K562 (cell line): ENCODE results near the gene IFT25. TPM values are rescaled to one million over a fixed set of nuclear protein-coding genes. Genes with fewer than 3 reads are reported as not detected.

ENCODE experiments used
- ATAC-seq: fragments of 200-7000 bp; cut with Tn5 transposase; 3 replicates; pipeline ENCODE4 v1.9.1; 2020; ENCODE audit warnings: moderate library complexity
- BruUV-seq: library from RNA; stranded (reverse); fragments of 400-500 nt; replicated peaks from 2 replicates; lab custom pipeline; 2021; lab: Mats Ljungman, UMichigan
- CTCF ChIA-PET: fragments of 300-600 bp; formaldehyde crosslinking; extraction: SDS; loops from one replicate; lab custom pipeline; 2021; ENCODE audit warnings: low intra/inter-chr PET ratio; lab: Yijun Ruan, JAX
- POLR2A ChIA-PET: fragments of 300-600, 350-650 bp; sonication (Branson Sonifier 250); formaldehyde crosslinking; extraction: SDS; loops from one replicate; lab custom pipeline; 2021; ENCODE audit warnings: antibody characterized with exemption, inconsistent platforms; lab: Yijun Ruan, JAX
- DNase-seq, 4 experiments: peaks; one replicate each; pipeline versions ENCODE4 v3.0.0 to v3.0.0-alpha.2; 2011 to 2018; ENCODE audit warnings: low spot score in 3 of 4, mixed read lengths in 3 of 4; ENCODE audit errors: extremely low read depth in 1 of 4
- FAIRE-seq: peaks from 2 replicates; lab custom pipeline; 2011; peaks lifted over from hg19 to GRCh38; lab: Jason Lieb, UNC
- H2AFZ ChIP-seq: 2 replicates; pipeline ENCODE4 v1.6.0; 2011; ENCODE audit warnings: low read depth, low read length, control low read depth, inconsistent platforms
- H3K27ac ChIP-seq: fragments of 200-600 bp; 3 replicates; pipeline ENCODE4 v1.8.0; 2011; ENCODE audit warnings: low read depth, mild to moderate bottlenecking, control low read depth, inconsistent platforms, low read length, moderate library complexity, mixed read lengths; ENCODE audit errors: extremely low read depth
- H3K27me3 ChIP-seq, 2 experiments: fragments of 300-600 bp in 1 of 2; 2 replicates in 1 of 2; 3 replicates in 1 of 2; pipeline versions ENCODE4 v1.6.0 to v1.8.0; 2011; ENCODE audit warnings: inconsistent platforms in 2 of 2, low read length in 2 of 2, mild to moderate bottlenecking in 1 of 2, mixed read lengths in 1 of 2, moderate library complexity in 1 of 2; ENCODE audit not compliant: control insufficient read depth in 2 of 2, insufficient read depth in 2 of 2
- H3K36me3 ChIP-seq: fragments of 300-600 bp; 3 replicates; pipeline ENCODE4 v1.8.0; 2011; ENCODE audit warnings: mild to moderate bottlenecking, low read length, inconsistent platforms; ENCODE audit not compliant: control insufficient read depth, insufficient read depth
- H3K4me1 ChIP-seq, 2 experiments: fragments of 200-600 bp in 1 of 2; replicated peaks in 1 of 2; 2 replicates in 1 of 2; 3 replicates in 1 of 2; pipeline versions ENCODE4 v1.5.1 to v1.8.0; 2011; ENCODE audit warnings: inconsistent platforms in 2 of 2, low read length in 2 of 2, mild to moderate bottlenecking in 1 of 2, mixed read lengths in 1 of 2, moderate library complexity in 1 of 2; ENCODE audit not compliant: control insufficient read depth in 2 of 2, insufficient read depth in 2 of 2
- H3K4me2 ChIP-seq: 2 replicates; pipeline ENCODE4 v1.6.1; 2011; ENCODE audit warnings: low read length, control low read depth, inconsistent platforms, mixed read lengths; ENCODE audit not compliant: insufficient read depth
- H3K4me3 ChIP-seq: fragments of 200-600 bp; sonication (generic), shearing (Covaris generic); 2 replicates; pipeline ENCODE4 v1.5.1; 2016; ENCODE audit warnings: control low read depth, inconsistent platforms
- H3K79me2 ChIP-seq: fragments of 200-600 bp; 3 replicates; pipeline ENCODE4 v1.8.0; 2011; ENCODE audit warnings: low read length, inconsistent platforms; ENCODE audit not compliant: control insufficient read depth, insufficient read depth
- H3K9ac ChIP-seq, 2 experiments: 2 replicates each; pipeline versions ENCODE4 v1.6.0 to v1.6.1; 2011; ENCODE audit warnings: low read depth in 2 of 2, low read length in 2 of 2, control low read depth in 1 of 2, inconsistent platforms in 1 of 2, mild to moderate bottlenecking in 1 of 2, mixed read lengths in 1 of 2; ENCODE audit not compliant: insufficient read depth in 1 of 2
- H3K9me1 ChIP-seq: one replicate; pipeline ENCODE4 v1.6.0; 2011; ENCODE audit warnings: inconsistent platforms, mild to moderate bottlenecking, low read length, moderate library complexity; ENCODE audit not compliant: control insufficient read depth, insufficient read depth
- H3K9me3 ChIP-seq: replicated peaks from 2 replicates; pipeline ENCODE4 v1.5.1; 2011; ENCODE audit warnings: low read depth, low read length, inconsistent platforms; ENCODE audit not compliant: control insufficient read depth, insufficient read depth
- H4K20me1 ChIP-seq: replicated peaks from 2 replicates; pipeline ENCODE4 v1.6.1; 2011; ENCODE audit warnings: low read length, inconsistent platforms, mixed read lengths; ENCODE audit not compliant: control insufficient read depth, insufficient read depth
- NBN ChIP-seq: fragments of 450-650 bp; IDR thresholded peaks from 2 replicates; pipeline ENCODE4 v1.6.1; 2016; ENCODE audit warnings: low read depth, mild to moderate bottlenecking
- POLR2B ChIP-seq: fragments of 450-650 bp; IDR thresholded peaks from 2 replicates; pipeline ENCODE4 v1.6.1; 2018; ENCODE audit warnings: low read depth; ENCODE audit not compliant: partially characterized antibody
- SMAD2 ChIP-seq: fragments of 150-350 bp; IDR thresholded peaks from 2 replicates; pipeline ENCODE4 v1.6.1; 2014; ENCODE audit warnings: low read depth, mild to moderate bottlenecking, low read length
- WGBS: fragments of 100-300 bp; shearing (Covaris generic); methylation state at CpG from one replicate; pipeline ENCODE4 v1.1.6; 2016; ENCODE audit warnings: low coverage, mixed read lengths; ENCODE audit not compliant: insufficient coverage; ENCODE audit errors: missing lambda C conversion rate; 5-methylcytosine and 5-hydroxymethylcytosine counted together
- in situ Hi-C: fragments of 300-500 bp; cut with MboI; formaldehyde crosslinking; loops from 4 replicates; pipeline ENCODE4 v1.15.0; 2018; ENCODE audit warnings: inconsistent platforms, mixed read lengths
- intact Hi-C: fragments of 100-400 bp; cut with micrococcal nuclease; formaldehyde crosslinking; loops from 2 replicates; pipeline ENCODE4 v1.14.2; 2022
- polyA plus RNA-seq, 8 experiments: library from polyadenylated mRNA; depleted of rRNA in 4 of 8; stranded (reverse) in 5 of 8; unstranded in 3 of 8; fragments of >200 nt; fragmentation: Nextera tagmentation in 2 of 8; fragmentation: Illumina TruSeq in 1 of 8; extraction: Ambion mirVana in 2 of 8; extraction: Trizol in 1 of 8; gene quantifications; 2 replicates each; pipeline versions ENCODE4 v1.2.1 to v1.2.3, GENCODE V29; 2011 to 2014; ENCODE audit warnings: inconsistent platforms in 1 of 8, missing spikeins in 1 of 8
- total RNA-seq, 7 experiments: library from RNA; depleted of rRNA in 6 of 7; stranded (reverse); fragments of >200 nt in 6 of 7; fragmentation: Illumina TruSeq in 2 of 7; extraction: Trizol in 2 of 7; gene quantifications; 2 replicates each; pipeline versions ENCODE4 v1.2.1 to v1.2.3, GENCODE V29; 2011 to 2021; ENCODE audit warnings: low replicate concordance in 1 of 7
- TF ChIP-seq, protein P1 (sequence below): sonication (generic); formaldehyde crosslinking; IDR thresholded peaks from 2 replicates; pipeline ENCODE4 v1.8.1; 2023; ENCODE audit warnings: mild to moderate bottlenecking, missing genetic modification reagents
- TF ChIP-seq, protein P2 (sequence below), 2 experiments: fragments of 450-650 bp; formaldehyde crosslinking in 1 of 2; IDR thresholded peaks; 2 replicates each; pipeline versions ENCODE4 v1.4.0 to v1.6.1; 2014 to 2020; ENCODE audit warnings: mild to moderate bottlenecking in 2 of 2, borderline replicate concordance in 1 of 2, low read depth in 1 of 2

IFT25 gene
- total and polyA plus RNA-seq, 9 of the 15 experiments (the other 6 are each of a cell fraction or from before 2014, with no cell fraction given): 93.6 to 209 (median 167) TPM

DNA sequence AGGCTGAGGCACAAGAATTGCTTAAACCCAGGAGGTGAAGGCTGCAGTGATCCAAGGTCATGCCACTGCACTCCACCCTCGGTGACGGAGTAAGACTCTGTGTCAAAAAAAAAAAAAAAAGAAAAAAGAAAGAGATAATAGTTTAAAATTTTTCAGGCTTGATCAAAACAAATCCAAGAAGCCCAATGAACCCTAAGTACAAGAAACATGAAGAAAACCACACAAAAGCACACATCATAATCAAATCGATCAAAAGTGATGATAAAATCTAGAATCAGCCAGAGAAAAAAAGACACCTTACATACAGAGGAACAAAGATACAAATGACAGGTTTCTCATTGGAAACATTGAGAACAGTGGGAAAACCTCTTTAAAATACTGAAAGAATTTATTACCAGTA lies 41.0 kb upstream of the IFT25 start:
- Histone ChIP-seq H3K9me1 (no peaks in the 10 kb centered on the region), H3K4me1 (peaks cover 4 to 9% of the 10 kb centered on the region in 2 experiments; a peak in 4 of 5 replicates), H3K4me3 (no peak overlapping the region), H2AFZ (no peak overlapping the region), H3K27ac (no peak overlapping the region), H3K79me2 (no peaks in the 10 kb centered on the region), H3K9ac (no peak overlapping the region), H3K36me3 (no peaks in the 10 kb centered on the region), H3K9me3 (no peaks in the 10 kb centered on the region), H3K4me2 (no peak overlapping the region), H4K20me1 (no peaks in the 10 kb centered on the region), H3K27me3 (peaks cover 0 to under 1% of the 10 kb centered on the region in 2 experiments; a peak in 2 of 5 replicates)
- DNase-seq (no peak), ATAC-seq (no peak), FAIRE-seq (no peak)
- in situ Hi-C loops: no loop called here
- 16% methylated on average over 2 of the region's 3 CpGs for WGBS
- intact Hi-C loops: no loop called here
- POLR2A ChIA-PET: no interaction called here
- no peak for TF ChIP-seq NBN
- TF ChIP-seq SMAD2: no peak
- TF ChIP-seq, protein P1, sequence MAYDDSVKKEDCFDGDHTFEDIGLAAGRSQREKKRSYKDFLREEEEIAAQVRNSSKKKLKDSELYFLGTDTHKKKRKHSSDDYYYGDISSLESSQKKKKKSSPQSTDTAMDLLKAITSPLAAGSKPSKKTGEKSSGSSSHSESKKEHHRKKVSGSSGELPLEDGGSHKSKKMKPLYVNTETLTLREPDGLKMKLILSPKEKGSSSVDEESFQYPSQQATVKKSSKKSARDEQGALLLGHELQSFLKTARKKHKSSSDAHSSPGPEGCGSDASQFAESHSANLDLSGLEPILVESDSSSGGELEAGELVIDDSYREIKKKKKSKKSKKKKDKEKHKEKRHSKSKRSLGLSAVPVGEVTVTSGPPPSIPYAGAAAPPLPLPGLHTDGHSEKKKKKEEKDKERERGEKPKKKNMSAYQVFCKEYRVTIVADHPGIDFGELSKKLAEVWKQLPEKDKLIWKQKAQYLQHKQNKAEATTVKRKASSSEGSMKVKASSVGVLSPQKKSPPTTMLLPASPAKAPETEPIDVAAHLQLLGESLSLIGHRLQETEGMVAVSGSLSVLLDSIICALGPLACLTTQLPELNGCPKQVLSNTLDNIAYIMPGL (CRISPR knock-in tag): no peak
- TF ChIP-seq, protein P2, sequence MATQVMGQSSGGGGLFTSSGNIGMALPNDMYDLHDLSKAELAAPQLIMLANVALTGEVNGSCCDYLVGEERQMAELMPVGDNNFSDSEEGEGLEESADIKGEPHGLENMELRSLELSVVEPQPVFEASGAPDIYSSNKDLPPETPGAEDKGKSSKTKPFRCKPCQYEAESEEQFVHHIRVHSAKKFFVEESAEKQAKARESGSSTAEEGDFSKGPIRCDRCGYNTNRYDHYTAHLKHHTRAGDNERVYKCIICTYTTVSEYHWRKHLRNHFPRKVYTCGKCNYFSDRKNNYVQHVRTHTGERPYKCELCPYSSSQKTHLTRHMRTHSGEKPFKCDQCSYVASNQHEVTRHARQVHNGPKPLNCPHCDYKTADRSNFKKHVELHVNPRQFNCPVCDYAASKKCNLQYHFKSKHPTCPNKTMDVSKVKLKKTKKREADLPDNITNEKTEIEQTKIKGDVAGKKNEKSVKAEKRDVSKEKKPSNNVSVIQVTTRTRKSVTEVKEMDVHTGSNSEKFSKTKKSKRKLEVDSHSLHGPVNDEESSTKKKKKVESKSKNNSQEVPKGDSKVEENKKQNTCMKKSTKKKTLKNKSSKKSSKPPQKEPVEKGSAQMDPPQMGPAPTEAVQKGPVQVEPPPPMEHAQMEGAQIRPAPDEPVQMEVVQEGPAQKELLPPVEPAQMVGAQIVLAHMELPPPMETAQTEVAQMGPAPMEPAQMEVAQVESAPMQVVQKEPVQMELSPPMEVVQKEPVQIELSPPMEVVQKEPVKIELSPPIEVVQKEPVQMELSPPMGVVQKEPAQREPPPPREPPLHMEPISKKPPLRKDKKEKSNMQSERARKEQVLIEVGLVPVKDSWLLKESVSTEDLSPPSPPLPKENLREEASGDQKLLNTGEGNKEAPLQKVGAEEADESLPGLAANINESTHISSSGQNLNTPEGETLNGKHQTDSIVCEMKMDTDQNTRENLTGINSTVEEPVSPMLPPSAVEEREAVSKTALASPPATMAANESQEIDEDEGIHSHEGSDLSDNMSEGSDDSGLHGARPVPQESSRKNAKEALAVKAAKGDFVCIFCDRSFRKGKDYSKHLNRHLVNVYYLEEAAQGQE (IDR thresholded peaks at IDR 0.05; ENCODE audit: borderline replicate concordance): no peak
- TF ChIP-seq, protein P2 (CRISPR knock-in tag; IDR thresholded peaks at IDR 0.05; ENCODE audit: low read depth): no peak
- TF ChIP-seq POLR2B: no peak
- no TSS peak for BruUV-seq
- CTCF ChIA-PET: no interaction called here
